Loucy (cell line): ENCODE data around the gene MYF6.

Source experiments
- CTCF ChIP-seq: fragments of 200-600 bp; sonication (generic); conservative IDR thresholded peaks from 2 replicates; pipeline ENCODE4 v1.5.1; 2014; ENCODE audit warnings: mild to moderate bottlenecking, antibody characterized with exemption, low read length
- EZH2phosphoT487 ChIP-seq: fragments of 200-600 bp; IDR thresholded peaks from 2 replicates; pipeline ENCODE4 v1.6.1; 2018; ENCODE audit warnings: antibody characterized with exemption, mild to moderate bottlenecking, moderate library complexity, borderline replicate concordance

DNA sequence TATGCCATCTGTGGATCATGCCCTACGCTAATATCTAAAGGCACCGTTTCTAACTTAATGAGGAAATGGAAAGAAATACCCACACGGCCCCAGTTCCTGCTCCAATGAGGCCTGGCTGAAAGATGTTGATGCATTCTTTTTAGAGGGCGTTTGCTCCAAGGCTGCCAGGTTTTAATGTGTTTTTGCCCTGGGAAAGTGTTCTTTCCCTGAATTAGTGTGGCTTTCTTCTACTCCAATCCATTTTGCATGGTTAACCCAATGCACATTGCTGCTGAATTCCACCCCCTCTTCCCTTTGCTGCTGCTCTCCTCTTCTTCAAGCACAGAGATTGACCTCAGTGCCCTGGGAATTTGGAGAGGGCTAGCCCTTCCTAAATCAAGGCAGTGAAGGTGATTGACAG, 10.4 kb downstream of the MYF6 start:
- TF ChIP-seq CTCF, result no peak
- TF ChIP-seq EZH2phosphoT487, result no peak
